ENCODE data around the gene LAMC3.

The LAMC3 gene

DNA sequence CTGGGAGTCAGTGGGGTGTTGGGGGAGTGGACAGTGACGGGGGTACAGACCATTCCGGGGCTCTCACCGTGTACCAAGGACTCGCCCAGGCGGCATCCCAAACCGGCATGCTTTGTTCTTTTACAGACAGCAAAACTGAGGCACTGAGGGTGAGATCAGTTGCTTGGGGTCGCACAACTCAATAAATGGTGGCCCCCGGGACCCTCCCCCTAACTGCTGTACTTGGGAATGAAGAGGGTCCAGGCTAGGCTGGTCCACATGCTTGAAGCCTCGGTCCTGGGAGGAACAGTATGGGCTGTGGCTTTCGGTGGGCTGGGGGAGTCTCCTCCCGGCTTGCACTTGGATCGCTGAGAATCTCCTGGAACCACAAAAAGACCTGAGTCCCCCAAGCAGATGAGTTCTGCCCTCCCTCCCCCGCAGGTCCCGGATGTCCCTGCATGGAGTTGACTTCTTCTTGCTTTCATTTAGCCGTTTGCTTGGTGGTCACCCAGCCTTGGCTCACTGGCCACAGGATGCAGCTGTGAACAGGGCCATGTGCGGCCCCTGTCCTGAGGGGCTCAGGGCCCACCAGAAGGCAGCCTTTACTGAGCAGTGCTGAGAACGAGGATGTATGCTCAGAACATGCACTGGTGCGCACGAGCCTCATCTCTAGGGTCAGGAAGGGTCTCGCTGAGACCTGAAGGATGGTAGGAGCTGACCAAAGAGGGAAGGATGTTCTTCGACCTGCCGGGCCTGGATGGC, 4.2 kb downstream of the LAMC3 start:
- DNase-seq, result no peak

DNA sequence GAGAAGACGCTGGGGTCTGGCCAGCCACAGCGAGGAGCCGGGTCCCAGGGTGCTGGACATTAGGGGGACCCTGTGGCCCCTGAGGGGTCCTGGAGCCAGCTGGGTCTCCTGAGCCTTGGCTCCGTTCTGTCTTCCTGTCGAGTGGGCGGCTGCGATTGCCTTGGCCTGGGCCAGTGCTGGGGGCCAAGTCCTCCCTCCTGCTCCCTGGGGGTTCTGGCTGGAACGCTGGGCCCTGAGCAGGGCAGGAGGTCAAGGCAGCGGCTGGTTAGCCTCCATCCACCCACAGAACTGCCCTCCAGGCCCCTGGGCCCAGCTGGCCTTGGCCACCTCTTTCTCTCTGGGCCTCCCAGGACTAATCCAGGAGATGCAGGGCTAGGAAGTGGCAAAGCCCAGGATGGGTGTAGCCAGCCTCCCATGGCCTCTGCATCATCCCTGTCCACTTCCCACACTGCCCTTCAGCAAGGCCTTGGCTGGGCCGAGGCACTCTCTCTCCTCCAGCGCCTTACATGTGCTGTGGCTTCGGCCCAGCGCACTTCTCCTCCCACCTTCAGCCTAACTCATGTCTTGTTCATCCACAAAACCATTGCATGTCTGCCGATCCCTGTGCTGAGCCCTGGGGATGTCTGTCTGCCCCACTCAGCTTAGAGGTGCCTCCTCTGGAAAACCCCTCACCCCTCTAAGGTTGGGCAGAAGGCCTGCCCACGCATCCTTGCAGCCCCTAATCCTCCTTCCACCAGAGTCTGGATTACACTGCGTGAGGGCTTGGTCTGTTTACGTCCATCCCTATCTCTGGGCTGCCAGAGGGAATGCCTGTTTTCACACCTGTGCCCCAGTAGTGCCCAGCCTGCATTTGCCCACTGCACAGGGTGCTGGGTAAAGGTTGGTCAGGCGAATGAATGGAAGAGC, 5.0 kb downstream of the LAMC3 start:
- no peak for DNase-seq

GRCh38 chr9:131015112-131015511, 6.1 kb downstream of the LAMC3 start:
- no peak for DNase-seq

GRCh38 chr9:131015876-131016397, 7.0 kb downstream of the LAMC3 start:
- DNase-seq, result no peak

DNA sequence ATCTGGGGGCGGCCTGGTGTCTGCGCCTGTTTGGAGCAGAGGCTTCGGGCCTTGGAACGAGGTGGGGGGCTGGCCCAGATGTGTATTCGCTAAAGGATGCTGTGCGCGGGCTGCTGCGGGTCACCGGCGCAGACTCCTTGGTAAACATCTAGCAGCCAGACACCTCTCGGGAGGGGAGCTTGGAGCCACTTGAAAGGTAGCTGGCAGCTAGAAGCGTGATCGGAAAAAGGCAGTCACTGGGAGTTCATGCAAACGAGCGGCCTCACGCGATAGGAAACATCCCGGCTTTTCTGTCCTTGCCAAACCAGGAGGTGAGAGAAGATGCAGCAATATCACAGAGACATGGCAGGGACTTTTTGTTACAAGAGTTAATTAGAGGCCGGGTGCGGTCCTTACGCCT, 8.1 kb downstream of the LAMC3 start:
- no peak for DNase-seq

- DNase-seq, result no peak
These were observed 9.6 kb downstream of the LAMC3 start for GRCh38 chr9:131018621-131019020.

- no peak for DNase-seq
These were observed 10.6 kb downstream of the LAMC3 start for GRCh38 chr9:131019388-131020239.

GRCh38 chr9:131020388-131020787, 11.4 kb downstream of the LAMC3 start:
- no peak for DNase-seq

- DNase-seq, result no peak
These were observed 11.9 kb downstream of the LAMC3 start for GRCh38 chr9:131020862-131021261.

GRCh38 chr9:131021785-131022184, 12.8 kb downstream of the LAMC3 start:
- no peak for DNase-seq

GRCh38 chr9:131024978-131025868, 16.2 kb downstream of the LAMC3 start:
- DNase-seq, result no peak

DNA sequence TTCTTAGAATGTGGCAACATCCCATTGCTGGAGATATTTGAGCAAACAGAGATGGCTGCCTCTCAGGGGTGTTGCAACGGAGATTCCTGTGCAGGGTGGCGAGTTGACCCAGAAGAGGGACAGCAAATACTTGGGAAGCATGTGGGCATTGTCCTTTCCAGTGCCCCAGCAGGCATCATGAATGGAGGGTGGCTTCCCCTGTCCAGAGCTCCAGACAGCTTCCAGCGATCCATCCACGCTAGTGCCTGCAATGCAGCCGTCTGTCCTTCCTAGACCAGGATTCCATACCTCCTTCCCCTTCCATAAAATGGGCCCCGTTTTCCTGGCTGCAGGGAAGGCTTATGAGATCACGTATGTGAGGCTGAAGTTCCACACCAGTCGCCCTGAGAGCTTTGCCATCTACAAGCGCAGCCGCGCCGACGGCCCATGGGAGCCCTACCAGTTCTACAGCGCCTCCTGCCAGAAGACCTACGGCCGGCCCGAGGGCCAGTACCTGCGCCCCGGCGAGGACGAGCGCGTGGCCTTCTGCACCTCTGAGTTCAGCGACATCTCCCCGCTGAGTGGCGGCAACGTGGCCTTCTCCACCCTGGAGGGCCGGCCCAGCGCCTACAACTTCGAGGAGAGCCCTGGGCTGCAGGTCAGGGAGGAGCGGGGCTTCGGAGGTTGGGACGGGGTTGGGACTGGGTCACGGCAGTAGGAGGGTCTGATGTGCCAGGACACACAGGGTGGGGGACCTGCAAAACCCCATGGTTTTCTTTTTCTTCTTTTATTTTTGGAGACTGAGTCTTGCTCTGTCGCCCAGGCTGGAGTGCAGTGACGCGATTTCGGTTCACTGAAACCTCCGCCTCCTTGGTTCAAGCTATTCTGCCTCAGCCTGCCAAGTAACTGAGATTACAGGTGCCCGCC, 17.2 kb downstream of the LAMC3 start:
- DNase-seq, result no peak

DNA sequence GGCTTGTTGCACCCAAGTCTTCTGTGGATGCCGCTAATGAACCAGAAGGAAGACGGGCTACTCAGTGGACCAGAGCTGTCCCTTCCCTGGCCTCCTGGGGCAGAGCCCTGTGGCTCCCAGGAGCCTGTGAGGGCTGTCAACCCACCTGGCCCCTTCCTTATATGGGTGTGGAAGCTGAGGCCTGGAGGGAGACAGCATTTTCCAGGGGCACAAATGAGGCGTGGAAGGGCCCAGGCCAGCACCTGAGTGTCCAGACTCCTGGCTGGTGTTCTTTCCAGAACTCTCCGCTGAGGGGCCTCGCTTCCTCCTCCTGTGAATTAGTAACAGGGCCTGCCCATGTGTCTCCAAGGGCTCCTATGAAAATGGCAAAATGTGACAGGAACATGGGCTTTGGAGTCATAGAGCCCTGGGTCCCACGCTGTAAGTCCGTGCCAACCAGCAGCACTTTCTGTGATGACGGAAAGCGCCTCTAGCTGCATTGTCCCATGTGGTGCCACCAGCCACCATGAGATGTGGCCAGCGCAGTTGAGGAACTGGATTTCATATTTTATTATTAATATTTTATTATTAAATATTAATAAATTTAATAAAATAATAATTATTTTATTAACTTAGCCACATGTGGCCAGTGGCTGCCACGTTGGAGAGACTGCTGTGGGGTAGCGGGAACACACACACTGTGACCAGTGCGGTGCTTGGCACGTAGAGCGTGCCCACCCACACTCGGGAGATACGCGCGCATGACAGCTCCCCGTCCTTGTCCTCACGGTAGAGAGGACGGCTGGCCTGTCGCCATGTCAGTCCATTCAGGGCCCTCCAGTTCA, 18.3 kb downstream of the LAMC3 start:
- no peak for DNase-seq

DNA sequence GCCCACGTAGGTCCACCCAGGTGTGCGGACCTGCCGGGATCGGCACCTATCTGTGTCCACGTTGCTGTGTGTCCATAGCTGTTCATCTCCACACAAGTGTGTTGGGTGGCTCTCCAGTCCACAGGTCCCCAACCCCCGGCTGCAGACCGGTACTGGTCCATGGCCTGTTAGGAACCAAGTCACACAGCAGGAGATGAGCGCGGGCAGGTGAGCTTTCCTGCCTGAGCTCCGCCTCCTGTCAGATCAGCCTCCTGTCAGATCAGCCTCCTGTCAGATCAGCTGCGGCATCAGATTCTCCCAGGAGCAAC, 18.9 kb downstream of the LAMC3 start:
- DNase-seq, result no peak

DNA sequence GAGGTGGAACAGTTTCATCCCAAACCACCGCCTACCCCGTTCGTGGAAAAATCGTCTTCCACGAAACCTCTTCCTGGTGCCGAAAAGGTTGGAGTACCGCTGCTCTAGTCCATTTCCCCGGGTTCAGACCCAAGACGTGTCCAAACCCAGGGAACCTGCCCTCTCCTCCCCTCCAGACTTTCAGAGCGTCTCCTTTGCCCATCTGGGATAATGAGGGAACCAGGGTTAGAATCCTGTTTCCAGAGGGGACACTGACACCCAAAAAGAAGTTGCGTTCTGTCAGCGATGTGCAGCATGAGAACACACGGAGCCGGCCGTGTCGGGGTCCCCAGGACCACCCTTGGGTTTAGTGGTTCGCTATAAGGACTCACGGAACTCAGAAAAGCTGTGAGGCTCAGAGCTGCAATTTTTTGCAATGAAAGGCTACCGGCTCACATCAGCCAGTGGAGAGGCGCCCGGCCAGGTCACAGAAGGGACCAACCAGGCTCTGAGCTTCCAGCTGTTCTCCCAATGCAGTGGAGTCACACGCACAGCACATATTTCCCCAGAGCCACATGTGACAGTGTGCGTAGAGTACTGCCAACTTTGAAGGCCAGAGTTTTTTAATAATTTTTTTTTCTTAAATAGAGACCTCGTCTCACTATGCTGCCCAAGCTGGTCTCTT, 19.4 kb downstream of the LAMC3 start:
- no peak for DNase-seq

GRCh38 chr9:131028931-131029573, 20.1 kb downstream of the LAMC3 start:
- DNase-seq, result no peak

DNA sequence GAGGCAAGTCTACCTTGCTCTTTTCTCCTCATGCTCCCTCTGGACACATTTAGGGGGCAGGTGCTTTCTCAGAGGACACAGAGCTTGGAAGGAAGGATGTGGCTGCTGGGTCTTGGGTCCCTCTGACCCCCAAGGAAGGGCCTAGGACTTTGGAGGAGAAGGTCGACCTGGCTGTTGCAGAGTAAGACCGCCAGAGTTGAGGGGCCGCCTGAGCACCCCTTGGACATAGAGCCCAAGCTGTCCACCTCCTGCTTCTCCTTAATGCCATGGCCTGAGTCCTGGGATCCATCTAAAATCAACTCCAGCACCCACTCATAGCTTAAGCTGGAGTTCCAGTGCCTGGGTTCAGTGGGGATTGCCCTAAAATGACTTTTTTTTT, 20.6 kb downstream of the LAMC3 start:
- DNase-seq, result no peak

DNA sequence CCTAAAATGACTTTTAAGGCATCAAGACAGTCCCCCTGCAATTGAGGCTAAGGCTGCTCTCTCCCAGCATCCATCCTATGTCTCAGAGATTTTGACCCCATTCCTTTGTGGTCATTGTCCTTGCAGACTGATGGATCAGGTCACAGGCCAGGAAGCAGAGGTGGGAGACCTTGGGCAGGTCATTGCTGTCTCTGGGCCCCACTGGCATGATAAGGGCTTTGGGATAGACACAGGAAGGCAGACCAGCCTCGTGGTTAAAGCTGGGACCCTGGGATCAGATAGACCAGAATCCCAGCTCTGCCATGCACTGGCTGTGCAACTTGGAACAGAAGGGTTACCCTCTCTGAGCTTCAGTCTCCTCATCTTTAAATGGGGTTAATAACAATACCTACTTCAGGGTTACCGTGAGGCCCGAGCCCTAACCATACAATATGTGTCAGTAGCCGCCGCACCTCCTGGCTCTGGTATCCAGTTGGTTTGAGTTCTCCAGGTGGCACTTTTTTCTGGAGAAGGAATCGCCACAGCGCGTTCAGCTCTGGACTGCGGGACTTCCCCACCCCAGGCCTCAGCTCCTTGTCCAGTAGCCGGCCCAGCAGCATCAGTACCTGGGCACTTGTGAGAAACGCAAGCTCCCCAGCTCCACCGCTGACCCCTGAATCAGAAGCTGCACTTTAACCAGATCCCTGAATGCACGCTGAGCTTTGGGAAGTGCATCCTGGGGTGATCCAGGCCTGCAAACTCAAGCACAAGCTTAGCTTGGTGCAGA, 21.4 kb downstream of the LAMC3 start:
- DNase-seq, result no peak

Data from activated CD4-positive, CD25-positive, alpha-beta regulatory T cell (primary cell).